Smooth muscle cell (in vitro differentiated cells): ENCODE results near the gene DCDC1. TPM values are rescaled to one million over a fixed set of nuclear protein-coding genes. Genes with fewer than 3 reads are reported as not detected.

ENCODE experiments used
- DNase-seq: peaks from one replicate; lab custom pipeline; 2025; ENCODE audit not compliant: unreplicated experiment; lab: John Stamatoyannopoulos, UW
- H2AFZ ChIP-seq: fragments of 200-600 bp; sonication (generic); 2 replicates; pipeline ENCODE4 v1.6.0; 2016; ENCODE audit warnings: antibody characterized with exemption, low read depth, mild to moderate bottlenecking
- H3F3A ChIP-seq: fragments of 200-600 bp; sonication (generic); 2 replicates; pipeline ENCODE4 v1.6.0; 2017; ENCODE audit warnings: antibody characterized with exemption, low read depth
- H3K27ac ChIP-seq: fragments of 200-600 bp; sonication (generic); 2 replicates; pipeline ENCODE4 v1.5.1; 2016; ENCODE audit warnings: low read depth, mild to moderate bottlenecking
- H3K27me3 ChIP-seq: fragments of 200-600 bp; sonication (generic); 2 replicates; pipeline ENCODE4 v1.6.1; 2016; ENCODE audit warnings: low read depth, mild to moderate bottlenecking
- H3K36me3 ChIP-seq: fragments of 200-600 bp; sonication (generic); 2 replicates; pipeline ENCODE4 v1.5.1; 2016; ENCODE audit warnings: low read depth
- H3K4me1 ChIP-seq: fragments of 200-600 bp; sonication (generic); 2 replicates; pipeline ENCODE4 v1.5.1; 2016; ENCODE audit warnings: low read depth
- H3K4me2 ChIP-seq: fragments of 200-600 bp; sonication (generic); 2 replicates; pipeline ENCODE4 v1.6.0; 2016; ENCODE audit warnings: mild to moderate bottlenecking
- H3K4me3 ChIP-seq: fragments of 200-600 bp; sonication (generic); 2 replicates; pipeline ENCODE4 v1.5.1; 2016; ENCODE audit warnings: mild to moderate bottlenecking
- H3K79me2 ChIP-seq: fragments of 200-600 bp; sonication (generic); 2 replicates; pipeline ENCODE4 v1.6.0; 2016; ENCODE audit warnings: low read depth, mild to moderate bottlenecking
- H3K9ac ChIP-seq: fragments of 200-600 bp; sonication (generic); 2 replicates; pipeline ENCODE4 v1.6.0; 2016; ENCODE audit warnings: low read depth
- H3K9me3 ChIP-seq: fragments of 200-600 bp; sonication (generic); replicated peaks from 2 replicates; pipeline ENCODE4 v1.5.1; 2016; ENCODE audit warnings: low read depth
- H4K20me1 ChIP-seq: fragments of 200-600 bp; sonication (generic); 2 replicates; pipeline ENCODE4 v1.6.0; 2016; ENCODE audit warnings: low read depth
- CTCF ChIP-seq: fragments of 200-600 bp; sonication (generic); IDR thresholded peaks from 2 replicates; pipeline ENCODE4 v1.5.1; 2017; ENCODE audit warnings: borderline replicate concordance, mild to moderate bottlenecking, antibody characterized with exemption; ENCODE audit not compliant: insufficient read depth, poor library complexity, severe bottlenecking
- WGBS: methylation state at CpG from one replicate; pipeline ENCODE4 v1.1.7; 2016; ENCODE audit warnings: low lambda C conversion rate; 5-methylcytosine and 5-hydroxymethylcytosine counted together
- polyA plus RNA-seq: library from polyadenylated mRNA; unstranded; fragments of >200 nt; fragmentation: Nextera tagmentation; extraction: Ambion mirVana; gene quantifications from 2 replicates; pipeline ENCODE4 v1.2.1, GENCODE V29; 2016
- total RNA-seq: library from RNA; depleted of rRNA; stranded (reverse); fragments of >200 nt; gene quantifications from 2 replicates; pipeline ENCODE4 v1.2.3, GENCODE V29; 2014

The DCDC1 gene
- total and polyA plus RNA-seq, 2 experiments from 2014 or later = 0.39 to 0.45 TPM

GRCh38 chr11:31248768-31249167, 120.8 kb downstream of the DCDC1 start:
- Histone ChIP-seq H3K27ac (no peak overlapping the region), H4K20me1 (no peaks in the 10 kb centered on the region), H3K9ac (no peak overlapping the region), H3K27me3 (peaks cover 12% of the 10 kb centered on the region), H3K79me2 (no peaks in the 10 kb centered on the region), H3K4me2 (no peak overlapping the region), H3K36me3 (no peaks in the 10 kb centered on the region), H2AFZ (no peak overlapping the region), H3F3A (no peaks in the 10 kb centered on the region), H3K4me3 (no peak overlapping the region), H3K4me1 (peaks cover 6% of the 10 kb centered on the region), H3K9me3 (no peaks in the 10 kb centered on the region)
- DNase-seq = no peak
- 73% methylated on average over 1 of the region's 1 CpG for WGBS
- TF ChIP-seq CTCF = no peak

GRCh38 chr11:31247321-31247720, 122.2 kb downstream of the DCDC1 start:
- Histone ChIP-seq H3K4me1 (peaks cover 19% of the 10 kb centered on the region), H3K4me2 (no peak overlapping the region), H2AFZ (no peak overlapping the region), H3K36me3 (no peaks in the 10 kb centered on the region), H3K9ac (no peak overlapping the region), H4K20me1 (no peaks in the 10 kb centered on the region), H3K9me3 (no peaks in the 10 kb centered on the region), H3K27me3 (peaks cover 12% of the 10 kb centered on the region), H3F3A (no peaks in the 10 kb centered on the region), H3K79me2 (no peaks in the 10 kb centered on the region), H3K27ac (no peak overlapping the region), H3K4me3 (no peak overlapping the region)
- TF ChIP-seq CTCF = no peak
- 88% methylated on average over 5 of the region's 5 CpGs for WGBS
- no peak for DNase-seq

GRCh38 chr11:31246451-31247165, 122.9 kb downstream of the DCDC1 start:
- Histone ChIP-seq H3F3A (no peaks in the 10 kb centered on the region), H2AFZ (no peak overlapping the region), H3K4me3 (no peak overlapping the region), H3K9me3 (no peaks in the 10 kb centered on the region), H3K79me2 (no peaks in the 10 kb centered on the region), H3K36me3 (no peaks in the 10 kb centered on the region), H3K27me3 (peaks cover 12% of the 10 kb centered on the region), H3K4me1 (peaks cover 25% of the 10 kb centered on the region), H3K27ac (no peak overlapping the region), H3K4me2 (no peak overlapping the region), H4K20me1 (no peaks in the 10 kb centered on the region), H3K9ac (no peak overlapping the region)
- WGBS = 86% methylated on average over 4 of the region's 4 CpGs
- TF ChIP-seq CTCF = no peak
- no peak for DNase-seq

- Histone ChIP-seq H3K4me3 (no peak overlapping the region), H3K9ac (no peak overlapping the region), H3K4me2 (no peak overlapping the region), H3K36me3 (no peaks in the 10 kb centered on the region), H3K27me3 (peaks cover 7% of the 10 kb centered on the region), H4K20me1 (no peaks in the 10 kb centered on the region), H3K9me3 (no peaks in the 10 kb centered on the region), H3K79me2 (no peaks in the 10 kb centered on the region), H2AFZ (no peak overlapping the region), H3K4me1 (peaks cover 46% of the 10 kb centered on the region), H3F3A (no peaks in the 10 kb centered on the region), H3K27ac (no peak overlapping the region)
- WGBS = 91% methylated on average over 1 of the region's 1 CpG
- no peak for DNase-seq
- no peak for TF ChIP-seq CTCF
Measured at GRCh38 chr11:31243706-31244105, 125.8 kb downstream of the DCDC1 start.
